ENCODE measurements around the gene TMEM254.
"Not testable (repeated sequence)": the region's sequence is repeated elsewhere in the genome, so short reads cannot be mapped to it uniquely, and the experiment has no call there.

The TMEM254 gene

GRCh38 chr10:80075781-80076180, 2.7 kb upstream of the TMEM254 start:
- in situ Hi-C loops (cut with MboI; ENCODE audit: low sequenced_read_pairs) = no loop called here

- in situ Hi-C loops (cut with MboI; ENCODE audit: low sequenced_read_pairs) = no loop called here
Measured at GRCh38 chr10:80077869-80078447, 507 bp upstream of the TMEM254 start.

- in situ Hi-C loops (cut with MboI; ENCODE audit: low sequenced_read_pairs) = no loop called here
Measured at GRCh38 chr10:80079312-80079719, 851 bp downstream of the TMEM254 start.

GRCh38 chr10:80081026-80081425, 2.6 kb downstream of the TMEM254 start:
- in situ Hi-C loops (cut with MboI; ENCODE audit: low sequenced_read_pairs) = no loop called here

GRCh38 chr10:80081801-80082750, 3.6 kb downstream of the TMEM254 start:
- in situ Hi-C loops (cut with MboI; ENCODE audit: low sequenced_read_pairs) = no loop called here

DNA sequence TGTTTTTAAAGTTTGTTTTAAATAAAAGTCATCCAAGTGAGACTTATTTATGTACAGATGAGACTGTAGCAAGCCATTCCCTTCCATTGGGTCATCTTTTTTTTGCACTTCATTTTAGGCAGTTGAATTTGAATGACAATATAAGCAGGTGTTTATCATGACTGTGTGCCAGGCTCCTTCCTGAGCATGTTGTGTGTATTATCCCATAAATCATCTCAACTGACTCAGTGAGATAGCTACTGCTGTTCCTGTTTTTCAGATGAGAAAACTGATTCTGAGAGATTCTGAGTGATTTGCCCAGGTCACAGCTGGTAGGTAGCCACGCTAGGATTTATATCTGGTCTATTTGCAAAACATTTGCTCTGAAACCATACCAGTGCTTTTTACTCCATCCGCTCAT, 11.7 kb downstream of the TMEM254 start:
- in situ Hi-C loops (cut with MboI; ENCODE audit: low sequenced_read_pairs) = no loop called here

- in situ Hi-C loops (cut with MboI; ENCODE audit: low sequenced_read_pairs) = no loop called here
Measured at GRCh38 chr10:80094231-80094630, 15.8 kb downstream of the TMEM254 start.

GRCh38 chr10:80098272-80098671, 19.8 kb downstream of the TMEM254 start:
- in situ Hi-C loops (cut with MboI; ENCODE audit: low sequenced_read_pairs) = not testable (repeated sequence)

- in situ Hi-C loops (cut with MboI; ENCODE audit: low sequenced_read_pairs) = not testable (repeated sequence)
Measured at GRCh38 chr10:80099295-80099694, 20.8 kb downstream of the TMEM254 start.

GRCh38 chr10:80100116-80100515, 21.7 kb downstream of the TMEM254 start:
- in situ Hi-C loops (cut with MboI; ENCODE audit: low sequenced_read_pairs) = no loop called here

- in situ Hi-C loops (cut with MboI; ENCODE audit: low sequenced_read_pairs) = no loop called here
Measured at GRCh38 chr10:80100861-80101695, 22.6 kb downstream of the TMEM254 start.

GRCh38 chr10:80104066-80104926, 25.8 kb downstream of the TMEM254 start:
- in situ Hi-C loops (cut with MboI; ENCODE audit: low sequenced_read_pairs) = no loop called here

GRCh38 chr10:80108576-80109239, 30.2 kb downstream of the TMEM254 start:
- in situ Hi-C loops (cut with MboI; ENCODE audit: low sequenced_read_pairs) = no loop called here

GRCh38 chr10:80110986-80111385, 32.5 kb downstream of the TMEM254 start:
- in situ Hi-C loops (cut with MboI; ENCODE audit: low sequenced_read_pairs) = no loop called here

DNA sequence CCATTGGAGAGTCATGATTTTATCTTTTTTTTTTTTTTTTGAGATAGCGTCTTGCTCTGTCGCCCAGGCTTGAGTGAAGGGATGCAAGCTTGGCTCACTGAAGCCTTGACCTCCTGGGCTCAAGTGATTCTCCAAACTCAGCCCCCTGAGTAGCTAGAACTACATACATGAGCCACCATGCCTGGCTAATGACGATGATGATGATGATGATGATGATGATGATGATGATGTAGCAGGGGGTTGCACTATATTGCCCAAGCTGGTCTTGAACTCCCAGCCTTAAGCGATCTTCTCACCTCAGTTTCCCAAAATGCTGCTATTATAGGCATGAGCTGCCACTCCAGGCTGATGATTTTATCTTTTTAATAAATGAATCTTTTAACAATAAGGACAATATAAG, 40.2 kb downstream of the TMEM254 start:
- in situ Hi-C loops (cut with MboI; ENCODE audit: low sequenced_read_pairs) = no loop called here

GRCh38 chr10:80122110-80122710, 43.7 kb downstream of the TMEM254 start:
- in situ Hi-C loops (cut with MboI; ENCODE audit: low sequenced_read_pairs) = no loop called here

DNA sequence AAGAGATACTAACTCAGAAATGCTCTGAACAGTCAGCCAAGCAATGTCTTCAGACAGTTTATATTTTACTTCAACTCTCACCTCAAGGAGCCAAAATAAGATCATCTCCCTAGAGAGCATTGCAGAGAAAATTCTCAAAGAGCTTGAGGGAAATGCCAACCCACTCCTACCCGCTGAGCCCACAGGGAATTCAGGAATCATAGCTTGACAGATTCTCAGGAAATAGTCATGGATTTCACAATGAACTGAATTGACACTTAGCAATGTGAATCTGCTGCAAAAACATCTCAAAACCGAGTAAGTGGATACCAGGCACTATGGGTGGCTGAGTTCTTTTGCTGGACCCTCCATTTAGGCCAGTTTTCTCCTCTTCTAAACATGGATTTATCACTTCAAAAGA, 44.3 kb downstream of the TMEM254 start:
- in situ Hi-C loops (cut with MboI; ENCODE audit: low sequenced_read_pairs) = no loop called here

GRCh38 chr10:80126876-80127275, 48.4 kb downstream of the TMEM254 start:
- in situ Hi-C loops (cut with MboI; ENCODE audit: low sequenced_read_pairs) = loop anchor here (25.0 kb wide), 1 partner anchor 615 kb away; the partner anchor contains the start of gene EIF5AL1

- in situ Hi-C loops (cut with MboI; ENCODE audit: low sequenced_read_pairs) = loop anchor here (25.0 kb wide), 1 partner anchor 619 kb away; the partner anchor contains the start of gene EIF5AL1
Measured at GRCh38 chr10:80131499-80131901, 53.0 kb downstream of the TMEM254 start.

Measured in HL-60/S4 (cell line).